CD4-positive, alpha-beta T cell treated with Interferon gamma for 1 hour (primary cell): ENCODE measurements around the gene CSRNP3.
"Not testable (repeated sequence)": the region's sequence is repeated elsewhere in the genome, so short reads cannot be mapped to it uniquely, and the experiment has no call there.

Source experiments
- DNase-seq: peaks from one replicate; pipeline ENCODE4 v3.0.0-alpha.2; 2020

Gene CSRNP3

GRCh38 chr2:165549619-165550018, 80.1 kb downstream of the CSRNP3 start:
- no peak for DNase-seq

- DNase-seq, result no peak
These were observed 89.3 kb downstream of the CSRNP3 start for GRCh38 chr2:165558832-165559231.

GRCh38 chr2:165560377-165560988, 91.0 kb downstream of the CSRNP3 start:
- DNase-seq, result no peak

- DNase-seq, result no peak
These were observed 92.0 kb downstream of the CSRNP3 start for GRCh38 chr2:165561516-165561915.

- DNase-seq, result no peak
These were observed 92.7 kb downstream of the CSRNP3 start for GRCh38 chr2:165562233-165562632.

GRCh38 chr2:165563468-165564225, 94.1 kb downstream of the CSRNP3 start:
- no peak for DNase-seq

- no peak for DNase-seq
These were observed 96.5 kb downstream of the CSRNP3 start for GRCh38 chr2:165566008-165566407.

- DNase-seq, result no peak
These were observed 97.8 kb downstream of the CSRNP3 start for GRCh38 chr2:165567273-165567672.

GRCh38 chr2:165568361-165568760, 98.9 kb downstream of the CSRNP3 start:
- DNase-seq, result no peak

GRCh38 chr2:165571477-165571876, 102.0 kb downstream of the CSRNP3 start:
- no peak for DNase-seq

GRCh38 chr2:165572151-165572550, 102.7 kb downstream of the CSRNP3 start:
- DNase-seq, result no peak

- DNase-seq, result no peak
These were observed 104.3 kb downstream of the CSRNP3 start for GRCh38 chr2:165573534-165574461.

GRCh38 chr2:165575044-165575615, 105.6 kb downstream of the CSRNP3 start:
- DNase-seq, result no peak

- DNase-seq, result no peak
These were observed 107.1 kb downstream of the CSRNP3 start for GRCh38 chr2:165576409-165577154.

GRCh38 chr2:165582409-165582808, 112.9 kb downstream of the CSRNP3 start:
- DNase-seq, result no peak

GRCh38 chr2:165582863-165583506, 113.5 kb downstream of the CSRNP3 start:
- no peak for DNase-seq

GRCh38 chr2:165584126-165584654, 114.7 kb downstream of the CSRNP3 start:
- no peak for DNase-seq

GRCh38 chr2:165586019-165586418, 116.5 kb downstream of the CSRNP3 start:
- no peak for DNase-seq

GRCh38 chr2:165587335-165587938, 117.9 kb downstream of the CSRNP3 start:
- no peak for DNase-seq

GRCh38 chr2:165590999-165591398, 121.5 kb downstream of the CSRNP3 start:
- DNase-seq, result not testable (repeated sequence)

GRCh38 chr2:165593081-165593480, 123.6 kb downstream of the CSRNP3 start:
- no peak for DNase-seq
